HL-60 (cell line): ENCODE results near the gene UCP2.

ENCODE experiments used
- POLR2AphosphoS5 ChIP-seq: IDR thresholded peaks from 2 replicates; pipeline ENCODE4 v1.6.1; 2012; ENCODE audit warnings: low read depth
- TF ChIP-seq, protein P1 (sequence below): IDR thresholded peaks from one replicate; pipeline ENCODE4 v1.5.1; 2011; ENCODE audit warnings: low read length, control low read depth, inconsistent platforms; ENCODE audit not compliant: insufficient read depth

DNA sequence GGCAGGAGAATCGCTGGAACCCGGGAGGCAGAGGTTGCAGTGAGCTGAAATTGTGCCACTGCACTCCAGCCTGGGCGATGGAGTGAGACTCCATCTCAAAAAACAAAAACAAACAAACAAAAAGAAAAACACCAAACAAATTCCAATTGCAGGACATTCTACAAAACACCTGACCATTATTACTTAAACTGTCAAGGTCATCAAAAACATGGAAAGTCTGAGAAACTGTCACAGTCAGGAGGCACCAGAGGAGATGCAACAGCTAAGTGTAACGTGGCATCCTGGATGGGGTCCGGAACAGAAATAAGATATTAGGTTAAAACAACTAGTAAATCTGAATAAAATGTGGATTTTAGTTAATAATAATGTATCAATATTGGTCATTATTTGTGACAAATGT, 32.7 kb downstream of the UCP2 start:
- TF ChIP-seq, protein P1, sequence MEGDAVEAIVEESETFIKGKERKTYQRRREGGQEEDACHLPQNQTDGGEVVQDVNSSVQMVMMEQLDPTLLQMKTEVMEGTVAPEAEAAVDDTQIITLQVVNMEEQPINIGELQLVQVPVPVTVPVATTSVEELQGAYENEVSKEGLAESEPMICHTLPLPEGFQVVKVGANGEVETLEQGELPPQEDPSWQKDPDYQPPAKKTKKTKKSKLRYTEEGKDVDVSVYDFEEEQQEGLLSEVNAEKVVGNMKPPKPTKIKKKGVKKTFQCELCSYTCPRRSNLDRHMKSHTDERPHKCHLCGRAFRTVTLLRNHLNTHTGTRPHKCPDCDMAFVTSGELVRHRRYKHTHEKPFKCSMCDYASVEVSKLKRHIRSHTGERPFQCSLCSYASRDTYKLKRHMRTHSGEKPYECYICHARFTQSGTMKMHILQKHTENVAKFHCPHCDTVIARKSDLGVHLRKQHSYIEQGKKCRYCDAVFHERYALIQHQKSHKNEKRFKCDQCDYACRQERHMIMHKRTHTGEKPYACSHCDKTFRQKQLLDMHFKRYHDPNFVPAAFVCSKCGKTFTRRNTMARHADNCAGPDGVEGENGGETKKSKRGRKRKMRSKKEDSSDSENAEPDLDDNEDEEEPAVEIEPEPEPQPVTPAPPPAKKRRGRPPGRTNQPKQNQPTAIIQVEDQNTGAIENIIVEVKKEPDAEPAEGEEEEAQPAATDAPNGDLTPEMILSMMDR = no peak
- TF ChIP-seq POLR2AphosphoS5 = no peak
